ENCODE measurements around the gene SEZ6L2. TPM values are rescaled to one million over a fixed set of nuclear protein-coding genes. Genes with fewer than 3 reads are reported as not detected.
A peak's percentile ranks its signal among the peaks of the same experiment; 100 is the strongest.
"Not testable (repeated sequence)": the region's sequence is repeated elsewhere in the genome, so short reads cannot be mapped to it uniquely, and the experiment has no call there.

SEZ6L2 gene
- total RNA-seq, 3 donors from 2014 or later, result 0.18 to 0.33 TPM; not detected in 1

DNA sequence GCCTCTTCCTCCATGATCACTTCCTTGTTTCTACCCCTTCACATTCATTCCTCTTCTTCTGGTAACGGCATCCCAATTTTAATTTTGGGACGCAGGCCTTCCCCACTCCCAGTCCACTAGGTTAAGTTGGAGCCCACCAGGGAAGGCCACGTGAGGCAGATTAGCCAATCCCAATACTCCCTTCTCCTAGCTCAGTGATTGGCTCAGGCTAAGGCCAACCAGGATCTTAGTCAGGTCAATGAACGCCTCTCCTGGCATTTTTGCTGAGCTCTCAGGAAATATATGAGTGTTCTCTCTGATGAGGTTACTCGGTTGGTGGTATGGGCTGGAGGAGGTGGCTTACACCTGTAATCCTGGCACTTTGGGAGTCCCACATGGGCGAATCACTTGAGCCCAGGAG is 15.4 kb downstream of the SEZ6L2 start:
- DNase-seq, result no peak
- Mint-ChIP-seq H3K4me3 (no peak overlapping the region), H3K36me3 (ENCODE audit: insufficient read depth) (no peaks in the 10 kb centered on the region), H3K9me3 (no peaks in the 10 kb centered on the region), H3K4me1 (ENCODE audit: low read depth) (no peaks in the 10 kb centered on the region), H3K27me3 (ENCODE audit: low read depth) (peaks cover 20% of the 10 kb centered on the region)
- ATAC-seq, result no peak

DNA sequence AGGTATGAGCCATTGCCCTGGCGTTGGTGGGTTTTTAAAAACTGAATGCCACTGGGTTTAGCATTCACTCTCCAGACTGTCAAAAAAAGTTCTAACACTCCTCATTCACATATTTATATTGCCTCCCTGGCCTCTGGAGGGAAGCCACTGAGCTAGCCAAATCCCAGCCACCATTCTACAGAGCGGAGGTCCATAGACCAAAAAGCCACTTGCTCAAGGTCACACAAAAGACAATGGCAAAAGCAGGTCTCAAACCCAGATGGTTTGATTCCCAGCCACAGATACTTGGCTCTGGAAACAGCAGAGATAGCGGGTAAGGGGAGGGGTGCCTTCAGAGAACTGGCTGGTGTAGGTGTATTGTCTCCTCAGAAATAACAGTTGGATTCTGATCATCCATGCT is 18.3 kb downstream of the SEZ6L2 start:
- Mint-ChIP-seq H3K27me3 (ENCODE audit: low read depth) (peaks cover 35% of the 10 kb centered on the region), H3K4me1 (ENCODE audit: low read depth) (peaks cover 14% of the 10 kb centered on the region), H3K9me3 (no peaks in the 10 kb centered on the region), H3K4me3 (no peak overlapping the region), H3K36me3 (ENCODE audit: insufficient read depth) (no peaks in the 10 kb centered on the region)
- no peak for ATAC-seq
- DNase-seq, result no peak

DNA sequence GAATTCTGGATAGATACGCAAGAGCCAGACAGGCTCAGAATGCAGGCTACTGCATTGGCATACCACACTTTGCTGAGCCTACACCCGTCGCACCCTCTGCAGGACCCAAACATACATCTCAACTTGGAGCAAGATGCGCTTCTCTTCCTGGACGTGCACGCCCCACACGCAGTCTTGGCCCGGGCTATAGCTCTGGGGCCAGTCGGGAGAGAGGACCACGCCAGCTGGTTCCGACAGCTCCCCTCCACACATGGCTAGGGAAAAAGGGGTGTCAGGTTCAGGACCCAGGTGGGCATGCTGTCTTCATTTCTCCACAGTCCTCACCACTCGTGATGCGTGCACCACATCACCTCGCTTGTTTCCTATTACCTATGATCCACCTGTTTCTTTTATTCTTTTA is 21.2 kb downstream of the SEZ6L2 start:
- ATAC-seq, result no peak
- Mint-ChIP-seq H3K27me3 (ENCODE audit: low read depth) (peaks cover 33% of the 10 kb centered on the region), H3K9me3 (no peaks in the 10 kb centered on the region), H3K36me3 (ENCODE audit: insufficient read depth) (no peaks in the 10 kb centered on the region), H3K4me1 (ENCODE audit: low read depth) (peaks cover 16% of the 10 kb centered on the region), H3K4me3 (no peak overlapping the region)
- no peak for DNase-seq

DNA sequence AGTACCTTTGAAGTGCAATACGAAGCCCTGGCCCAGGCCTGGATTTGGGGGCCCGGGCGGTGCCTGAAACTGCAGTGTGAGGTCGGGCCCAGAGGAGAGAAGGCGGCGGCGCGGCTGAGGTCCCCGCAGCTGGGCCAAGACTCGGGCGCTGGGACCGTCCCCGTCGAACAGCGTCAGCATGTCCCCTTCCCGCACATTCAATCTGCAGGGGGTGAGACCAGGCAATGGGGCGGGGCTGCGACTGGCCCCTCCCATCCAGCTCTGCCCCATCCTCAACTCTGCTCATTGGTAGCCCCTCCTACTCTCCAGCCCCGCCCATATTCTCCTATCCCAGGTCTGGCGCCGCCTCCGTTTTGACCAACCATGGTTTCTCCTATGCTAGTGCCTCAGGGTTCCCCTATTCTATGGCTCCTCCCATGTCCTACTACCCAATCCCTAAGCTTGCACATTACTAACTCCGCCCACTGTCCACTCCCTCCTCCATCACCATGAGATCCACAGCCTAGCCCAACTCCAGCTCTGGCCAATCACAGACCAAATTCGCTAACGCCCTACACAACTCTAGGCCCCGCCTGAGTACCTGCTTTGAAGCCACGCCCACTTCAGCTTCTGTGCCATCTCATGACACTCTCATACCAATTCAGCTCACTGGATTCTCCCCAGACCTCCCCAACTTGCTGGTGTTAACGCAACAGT is 21.9 kb downstream of the SEZ6L2 start:
- no peaks in the 10 kb centered on the region for H3K9me3 Mint-ChIP-seq
- DNase-seq, result peak; percentile 28
- ATAC-seq, result peak; percentile 68 to 69
- H3K4me1 Mint-ChIP-seq (ENCODE audit: low read depth), result peaks cover 16% of the 10 kb centered on the region
- H3K27me3 Mint-ChIP-seq (ENCODE audit: low read depth), result peaks cover 27% of the 10 kb centered on the region
- H3K36me3 Mint-ChIP-seq (ENCODE audit: insufficient read depth), result no peaks in the 10 kb centered on the region
- H3K4me3 Mint-ChIP-seq, result peak overlapping the region; percentile 73

DNA sequence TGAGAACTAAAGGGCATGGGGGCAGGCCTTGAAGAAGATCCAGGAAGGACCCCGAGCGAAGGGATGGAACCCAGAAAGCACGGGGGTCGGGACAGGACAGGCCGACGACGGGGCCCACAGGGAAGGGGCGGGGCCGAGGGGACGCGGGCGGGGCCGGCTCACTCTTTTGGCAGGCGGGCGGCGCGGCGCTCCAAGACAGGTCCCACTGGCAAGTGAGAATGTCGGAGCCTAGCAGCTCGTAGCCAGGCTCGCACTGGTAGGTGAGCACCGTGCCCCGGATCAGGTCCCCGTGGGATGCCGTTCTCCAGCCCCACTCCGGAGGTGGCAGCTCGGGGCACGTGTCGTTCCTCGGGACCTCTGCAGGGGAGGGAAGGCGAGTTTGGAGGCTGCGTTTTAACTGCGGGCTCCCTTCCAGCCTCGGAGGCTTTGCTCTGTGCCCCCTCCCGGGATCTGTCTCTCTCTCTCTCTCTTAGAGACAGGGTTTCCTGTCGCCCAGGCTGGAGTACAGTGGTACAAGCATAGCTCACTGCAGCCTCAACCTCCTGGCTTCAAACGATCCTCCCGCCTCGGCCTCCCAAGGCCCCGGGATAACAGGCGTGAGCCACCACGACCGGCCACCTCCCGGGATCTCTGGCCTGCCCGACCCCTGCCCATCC is 22.6 kb downstream of the SEZ6L2 start:
- peak overlapping the region; percentile 67 for H3K4me3 Mint-ChIP-seq
- H3K4me1 Mint-ChIP-seq (ENCODE audit: low read depth), result peaks cover 16% of the 10 kb centered on the region
- no peaks in the 10 kb centered on the region for H3K9me3 Mint-ChIP-seq
- ATAC-seq (peak; percentile 61 to 66), DNase-seq (peak; percentile 35)
- H3K36me3 Mint-ChIP-seq (ENCODE audit: insufficient read depth), result no peaks in the 10 kb centered on the region
- H3K27me3 Mint-ChIP-seq (ENCODE audit: low read depth), result peaks cover 27% of the 10 kb centered on the region

DNA sequence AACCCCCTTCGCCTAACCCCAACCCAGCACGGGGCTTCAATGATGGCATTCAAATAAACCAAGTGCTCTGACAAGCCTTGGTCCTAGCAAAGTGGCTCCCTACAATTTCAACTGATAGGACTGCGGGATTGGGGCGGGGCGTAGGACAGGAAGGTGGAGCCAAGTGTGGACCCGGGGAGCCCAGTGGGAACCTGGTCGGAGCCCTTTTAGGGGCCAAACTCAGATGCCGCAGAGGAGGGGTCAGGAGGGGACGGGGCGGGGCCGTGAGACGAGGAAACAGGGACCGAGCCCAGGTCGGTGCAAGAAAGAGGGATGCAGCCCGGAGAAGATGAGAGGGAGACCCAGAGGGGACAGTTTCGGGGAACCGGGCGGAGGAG is 23.1 kb downstream of the SEZ6L2 start:
- no peak for DNase-seq
- ATAC-seq, result peak in 1 of 2 donors; percentile 19
- peaks cover 26% of the 10 kb centered on the region for H3K27me3 Mint-ChIP-seq (ENCODE audit: low read depth)
- H3K4me1 Mint-ChIP-seq (ENCODE audit: low read depth), result peaks cover 16% of the 10 kb centered on the region
- peak overlapping the region; percentile 67 for H3K4me3 Mint-ChIP-seq
- H3K9me3 Mint-ChIP-seq, result no peaks in the 10 kb centered on the region
- H3K36me3 Mint-ChIP-seq (ENCODE audit: insufficient read depth), result no peaks in the 10 kb centered on the region

DNA sequence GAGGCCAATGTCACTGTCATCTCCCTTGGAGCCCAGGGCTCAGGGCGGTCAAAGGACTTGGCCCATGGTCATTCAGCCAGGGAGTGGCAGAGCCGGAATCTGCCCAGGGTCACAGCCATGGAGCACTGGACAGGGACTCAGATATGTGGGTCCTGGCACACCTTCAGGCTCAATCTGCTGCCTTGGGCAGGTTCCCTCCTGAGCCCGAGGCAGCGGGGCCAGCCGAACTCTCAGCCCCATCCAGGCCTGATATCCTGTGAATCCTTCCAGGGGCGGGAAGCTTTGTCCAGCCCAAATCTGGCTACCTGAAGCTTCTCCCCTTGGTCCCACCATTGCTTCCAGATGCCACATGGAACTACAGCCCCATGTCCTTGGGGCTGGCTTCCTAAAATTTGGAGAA is 24.1 kb downstream of the SEZ6L2 start:
- DNase-seq (no peak), ATAC-seq (no peak)
- H3K36me3 Mint-ChIP-seq (ENCODE audit: insufficient read depth), result no peaks in the 10 kb centered on the region
- H3K9me3 Mint-ChIP-seq, result no peaks in the 10 kb centered on the region
- H3K27me3 Mint-ChIP-seq (ENCODE audit: low read depth), result peaks cover 22% of the 10 kb centered on the region
- H3K4me1 Mint-ChIP-seq (ENCODE audit: low read depth), result peaks cover 16% of the 10 kb centered on the region
- H3K4me3 Mint-ChIP-seq, result no peak overlapping the region

DNA sequence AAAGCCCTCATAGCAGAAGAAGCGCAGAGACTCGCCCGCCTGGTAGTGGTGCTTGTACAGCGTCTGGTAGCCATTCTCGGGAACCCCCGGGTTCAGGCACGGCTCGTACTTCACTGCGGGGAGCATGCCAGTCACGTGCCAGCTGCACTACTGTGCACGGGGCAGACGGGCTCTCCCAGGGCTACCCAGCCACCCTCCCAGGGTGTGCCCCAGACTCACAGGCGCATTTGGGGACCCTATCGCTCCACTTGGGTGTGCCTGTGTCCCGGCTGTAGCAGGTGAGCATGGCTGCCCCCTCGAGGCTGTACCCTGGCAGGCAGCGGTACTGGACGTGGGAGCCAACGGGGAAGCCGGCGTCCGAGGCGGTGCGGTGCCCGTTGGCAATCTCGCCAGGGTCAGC is 26.0 kb downstream of the SEZ6L2 start:
- DNase-seq, result no peak
- Mint-ChIP-seq H3K36me3 (ENCODE audit: insufficient read depth) (no peaks in the 10 kb centered on the region), H3K4me1 (ENCODE audit: low read depth) (peaks cover 16% of the 10 kb centered on the region), H3K27me3 (ENCODE audit: low read depth) (peaks cover 19% of the 10 kb centered on the region), H3K9me3 (no peaks in the 10 kb centered on the region), H3K4me3 (no peak overlapping the region)
- no peak for ATAC-seq

DNA sequence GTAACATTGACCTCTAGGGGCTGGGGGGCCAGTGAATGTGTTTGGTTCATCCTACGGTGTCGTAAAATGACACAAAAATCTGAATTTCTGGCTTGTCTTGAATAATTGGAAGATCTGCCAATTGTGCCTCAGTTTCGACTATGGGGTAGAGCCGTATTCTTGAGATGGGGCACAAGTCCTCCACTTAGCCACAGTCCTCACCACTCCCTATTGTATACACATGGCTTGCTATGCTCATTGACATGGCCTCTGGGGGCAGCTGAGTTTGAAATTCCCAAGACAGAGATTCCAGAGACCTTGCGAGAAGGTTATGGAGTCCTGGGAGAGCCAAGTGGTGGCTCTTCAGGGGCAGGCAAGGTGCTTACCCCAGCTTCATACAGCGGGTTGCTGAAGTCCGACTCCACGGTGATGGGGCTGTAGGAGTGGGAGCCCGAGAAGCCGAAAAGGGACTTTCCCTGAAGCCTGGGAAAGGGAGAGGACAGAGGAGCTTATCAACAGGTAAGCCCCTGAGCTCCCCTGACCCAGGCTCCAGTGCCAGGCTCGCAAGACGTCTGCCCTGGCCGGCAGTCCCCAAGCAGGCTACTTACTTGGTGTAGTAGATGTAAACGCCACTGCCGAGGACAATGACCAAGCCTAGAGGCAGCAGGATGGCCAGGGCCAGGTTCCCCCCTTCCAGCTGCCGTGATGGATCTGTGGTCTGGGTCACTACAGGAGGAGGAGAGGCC is 27.4 kb downstream of the SEZ6L2 start:
- DNase-seq (no peak), ATAC-seq (no peak)
- peaks cover 8% of the 10 kb centered on the region for H3K4me1 Mint-ChIP-seq (ENCODE audit: low read depth)
- no peak overlapping the region for H3K4me3 Mint-ChIP-seq
- H3K36me3 Mint-ChIP-seq (ENCODE audit: insufficient read depth), result no peaks in the 10 kb centered on the region
- H3K9me3 Mint-ChIP-seq, result no peaks in the 10 kb centered on the region
- peaks cover 11% of the 10 kb centered on the region for H3K27me3 Mint-ChIP-seq (ENCODE audit: low read depth)

DNA sequence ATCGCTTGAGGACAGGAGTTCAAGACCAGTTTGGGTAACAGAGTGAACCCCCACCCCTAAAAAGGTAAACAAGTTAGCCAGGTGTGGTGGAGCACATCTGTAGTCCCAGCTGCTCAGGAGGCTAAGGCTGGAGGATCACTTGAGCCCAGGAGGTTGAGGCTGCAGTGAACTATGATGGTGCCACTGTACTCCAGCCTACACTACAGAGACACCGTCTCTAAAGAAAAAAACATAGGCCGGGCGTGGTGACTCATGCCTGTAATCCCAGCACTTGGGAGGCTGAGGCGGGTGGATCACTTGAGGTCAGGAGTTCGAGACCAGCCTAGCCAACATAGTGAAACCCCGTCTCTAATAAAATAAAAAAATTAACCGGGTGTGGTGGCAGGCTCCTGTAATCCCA is 30.3 kb downstream of the SEZ6L2 start:
- H3K4me1 Mint-ChIP-seq (ENCODE audit: low read depth); H3K27me3 Mint-ChIP-seq (ENCODE audit: low read depth); H3K36me3 Mint-ChIP-seq (ENCODE audit: insufficient read depth); H3K9me3 Mint-ChIP-seq; H3K4me3 Mint-ChIP-seq; ATAC-seq; DNase-seq: not testable (repeated sequence)

DNA sequence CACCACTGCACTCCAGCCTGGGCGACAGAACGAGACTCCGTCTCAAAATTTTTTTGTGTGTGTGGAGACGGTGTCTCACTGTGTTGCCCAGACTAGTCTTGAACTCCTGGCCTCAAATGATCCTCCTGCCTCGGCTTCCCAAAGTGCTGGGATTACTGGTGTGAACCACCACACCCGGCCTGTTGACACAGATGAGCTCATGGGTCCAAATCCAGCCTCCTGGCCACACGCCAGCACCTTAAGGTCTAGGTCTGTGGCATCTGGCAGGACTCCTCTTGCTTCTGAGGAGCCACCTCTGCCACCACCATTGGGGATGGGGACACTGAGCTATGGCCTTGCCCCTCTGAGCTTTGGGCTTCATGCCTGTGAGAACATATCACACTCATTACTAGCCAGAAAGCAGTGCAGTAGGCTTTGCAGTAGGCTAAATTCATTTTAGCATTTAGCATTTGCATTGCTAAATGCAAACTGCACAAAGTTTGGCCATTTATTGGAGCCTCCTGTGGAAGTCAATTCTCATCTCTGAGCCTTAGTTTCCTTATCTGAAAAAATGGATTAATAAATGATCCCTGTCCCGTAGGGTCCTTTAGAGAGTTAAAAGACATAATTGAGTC is 30.8 kb downstream of the SEZ6L2 start:
- H3K4me3 Mint-ChIP-seq, result no peak overlapping the region
- H3K27me3 Mint-ChIP-seq (ENCODE audit: low read depth), result peaks cover 2% of the 10 kb centered on the region
- no peaks in the 10 kb centered on the region for H3K9me3 Mint-ChIP-seq
- DNase-seq, result no peak
- H3K4me1 Mint-ChIP-seq (ENCODE audit: low read depth), result no peaks in the 10 kb centered on the region
- no peak for ATAC-seq
- H3K36me3 Mint-ChIP-seq (ENCODE audit: insufficient read depth), result no peaks in the 10 kb centered on the region

DNA sequence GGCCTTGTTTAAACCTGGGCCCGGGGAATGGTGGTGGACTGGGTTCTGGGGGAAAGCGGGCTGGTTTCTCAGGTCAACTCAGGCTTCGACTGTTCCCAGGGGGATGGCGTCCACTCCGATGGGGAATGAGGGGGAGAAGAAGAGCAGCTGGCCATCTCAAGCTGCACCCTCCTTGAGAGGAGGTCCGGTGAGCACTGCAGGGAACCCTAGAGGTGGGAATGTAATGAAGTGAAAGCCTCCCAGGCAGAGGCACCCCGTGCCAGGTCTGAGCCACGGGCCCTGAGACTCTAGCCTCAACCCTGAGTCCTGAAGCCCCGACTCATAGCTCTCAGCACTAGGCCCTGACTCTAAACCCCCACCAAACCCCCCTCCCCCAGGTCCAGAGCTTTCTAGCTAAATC is 35.1 kb downstream of the SEZ6L2 start:
- no peak for DNase-seq
- Mint-ChIP-seq H3K27me3 (ENCODE audit: low read depth) (peaks cover 2% of the 10 kb centered on the region), H3K4me3 (no peak overlapping the region), H3K36me3 (ENCODE audit: insufficient read depth) (peaks cover 8% of the 10 kb centered on the region), H3K4me1 (ENCODE audit: low read depth) (peaks cover 19% of the 10 kb centered on the region), H3K9me3 (no peaks in the 10 kb centered on the region)
- no peak for ATAC-seq

DNA sequence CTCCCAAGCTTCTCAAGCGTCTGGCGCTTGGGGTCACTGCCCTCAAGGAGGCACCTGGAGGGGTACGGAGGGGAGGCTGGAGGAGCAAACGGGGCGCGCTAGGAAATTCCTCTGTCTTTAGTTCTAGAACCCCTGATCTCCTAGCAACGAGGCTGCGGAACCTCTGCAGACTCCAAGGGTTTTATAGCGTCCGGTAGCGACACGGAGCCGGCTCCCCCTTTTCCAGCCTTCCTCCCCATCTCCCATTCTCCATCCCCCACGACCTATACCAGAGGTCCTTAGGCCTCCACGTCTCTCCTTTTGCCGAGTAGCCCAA is 35.7 kb downstream of the SEZ6L2 start:
- H3K27me3 Mint-ChIP-seq (ENCODE audit: low read depth), result peaks cover 2% of the 10 kb centered on the region

DNA sequence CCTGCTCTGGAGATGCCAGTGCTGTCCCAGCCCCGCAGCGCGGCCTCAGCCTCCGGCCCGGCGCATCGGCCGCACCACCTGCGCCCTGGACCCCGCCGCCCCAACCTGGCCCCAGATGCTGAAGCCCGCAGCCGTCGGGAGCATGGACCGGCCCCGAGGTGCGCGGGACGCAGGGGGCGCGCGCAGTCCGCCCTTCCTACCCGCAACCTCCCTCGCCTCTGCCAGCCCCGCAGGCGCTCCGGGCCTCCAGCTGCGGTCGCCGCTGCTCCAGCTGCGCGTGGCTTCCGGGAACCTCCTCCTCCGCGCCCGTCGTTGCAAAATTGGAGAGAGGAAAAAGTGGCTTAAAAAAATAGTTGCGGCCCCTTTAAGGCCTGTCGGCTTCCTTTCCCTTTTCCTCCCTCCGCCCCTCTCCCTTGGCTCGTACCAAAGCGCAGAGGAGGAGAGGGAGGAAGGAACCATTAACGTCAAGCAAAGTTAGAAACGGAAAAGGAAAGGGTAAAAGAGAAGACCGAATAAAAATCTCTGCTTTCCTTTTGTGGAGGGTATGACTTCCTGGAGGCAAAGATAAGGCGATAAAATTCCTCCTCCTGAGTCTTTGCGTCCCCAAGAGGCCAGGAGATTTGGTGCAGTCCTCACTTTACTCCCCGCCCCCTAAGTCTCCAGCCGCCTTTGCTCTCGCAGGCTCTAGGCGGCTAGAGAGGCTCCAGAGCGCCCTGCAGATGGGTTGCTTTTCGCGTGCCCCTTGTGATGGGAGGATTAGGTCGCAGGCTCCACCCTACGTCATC is 36.3 kb downstream of the SEZ6L2 start, which contains the start of gene CDIPT:
Gene CDIPT (minus strand): TSS at position 343 of the 785 bp plus-strand sequence. CDS start 369 bp downstream, outside the sequence.
- H3K4me1 Mint-ChIP-seq (ENCODE audit: low read depth), result peaks cover 19% of the 10 kb centered on the region
- H3K27me3 Mint-ChIP-seq (ENCODE audit: low read depth), result peaks cover 2% of the 10 kb centered on the region
- peak within 1 kb of the TSS; percentile 98 for H3K4me3 Mint-ChIP-seq
- H3K36me3 Mint-ChIP-seq (ENCODE audit: insufficient read depth), result peaks cover 14% of the 10 kb centered on the region
- H3K9me3 Mint-ChIP-seq, result no peaks in the 10 kb centered on the region
- ATAC-seq, result peak; percentile 99
- DNase-seq, result peak; percentile 88

More for the DNA sequence above, 35.7 kb downstream of the SEZ6L2 start:
- peaks cover 10% of the 10 kb centered on the region for H3K36me3 Mint-ChIP-seq (ENCODE audit: insufficient read depth)
- DNase-seq (no peak), ATAC-seq (no peak)
- peak overlapping the region; percentile 98 for H3K4me3 Mint-ChIP-seq
- no peaks in the 10 kb centered on the region for H3K9me3 Mint-ChIP-seq
- H3K4me1 Mint-ChIP-seq (ENCODE audit: low read depth), result peaks cover 19% of the 10 kb centered on the region
